OCI-LY7 (cell line): ENCODE data around the gene SIX6. TPM values are rescaled to one million over a fixed set of nuclear protein-coding genes. Genes with fewer than 3 reads are reported as not detected.

Experiments
- BruUV-seq: library from RNA; stranded (reverse); fragments of 400-500 nt; replicated peaks from 2 replicates; lab custom pipeline; 2021; lab: Mats Ljungman, UMichigan
- CTCF ChIA-PET: fragments of 300-600 bp; sonication (Branson Sonifier 250); formaldehyde crosslinking; loops from one replicate; lab custom pipeline; 2022; ENCODE audit warnings: antibody characterized with exemption; ENCODE audit not compliant: unreplicated experiment; lab: Charles Lee
- POLR2A ChIA-PET: fragments of 300-600 bp; sonication (Branson Sonifier 250); formaldehyde crosslinking; loops from one replicate; lab custom pipeline; 2022; ENCODE audit warnings: antibody characterized with exemption; lab: Charles Lee
- DNase-seq: peaks from one replicate; pipeline ENCODE4 v3.0.0-alpha.2; 2015; ENCODE audit warnings: low spot score
- H2AFZ ChIP-seq: fragments of 200-600 bp; sonication (generic), shearing (Covaris generic); 2 replicates; pipeline ENCODE4 v1.6.1; 2014; ENCODE audit warnings: mild to moderate bottlenecking, antibody characterized with exemption, low read length, moderate library complexity
- H3K27ac ChIP-seq: fragments of 200-600 bp; sonication (generic); 2 replicates; pipeline ENCODE4 v1.5.1; 2014; ENCODE audit warnings: mixed run types, low read depth, mild to moderate bottlenecking, moderate library complexity, low read length, inconsistent platforms; ENCODE audit not compliant: poor library complexity, severe bottlenecking
- H3K36me3 ChIP-seq: fragments of 200-600 bp; sonication (generic); 2 replicates; pipeline ENCODE4 v1.6.1; 2014; ENCODE audit warnings: mild to moderate bottlenecking, antibody characterized with exemption, low read length, moderate library complexity, mixed read lengths; ENCODE audit not compliant: insufficient read depth
- H3K4me1 ChIP-seq: fragments of 200-600 bp; sonication (generic); 2 replicates; pipeline ENCODE4 v1.5.1; 2014; ENCODE audit warnings: mild to moderate bottlenecking, low read length; ENCODE audit not compliant: insufficient read depth, poor library complexity, severe bottlenecking
- H3K4me2 ChIP-seq: fragments of 200-600 bp; sonication (generic); 2 replicates; pipeline ENCODE4 v1.6.1; 2014; ENCODE audit warnings: mild to moderate bottlenecking, low read length
- H3K4me3 ChIP-seq: fragments of 200-600 bp; sonication (generic); 2 replicates; pipeline ENCODE4 v1.5.1; 2014; ENCODE audit warnings: mild to moderate bottlenecking, low read depth, low read length; ENCODE audit not compliant: poor library complexity, severe bottlenecking
- H3K79me2 ChIP-seq: fragments of 200-600 bp; sonication (generic); 2 replicates; pipeline ENCODE4 v1.6.1; 2016; ENCODE audit warnings: low read depth, mild to moderate bottlenecking, low read length, moderate library complexity, mixed read lengths; ENCODE audit not compliant: insufficient read depth
- H3K9me2 ChIP-seq: fragments of 200-600 bp; sonication (generic); 2 replicates; pipeline ENCODE4 v1.6.1; 2016; ENCODE audit warnings: mild to moderate bottlenecking, low read length, mixed read lengths; ENCODE audit not compliant: insufficient read depth
- H3K9me3 ChIP-seq: fragments of 200-600 bp; sonication (generic); 2 replicates; pipeline ENCODE4 v1.6.1; 2014; ENCODE audit warnings: mild to moderate bottlenecking, mixed run types, low read length, mixed read lengths
- H4K20me1 ChIP-seq: fragments of 200-600 bp; sonication (generic); 2 replicates; pipeline ENCODE4 v1.6.1; 2014; ENCODE audit warnings: mild to moderate bottlenecking, antibody characterized with exemption, low read length, moderate library complexity, mixed read lengths; ENCODE audit not compliant: insufficient read depth
- EZH2phosphoT487 ChIP-seq: fragments of 200-600 bp; sonication (generic); IDR thresholded peaks from 2 replicates; pipeline ENCODE4 v1.6.1; 2018; ENCODE audit warnings: low read depth, borderline replicate concordance, mild to moderate bottlenecking, mixed run types, antibody characterized with exemption, low read length, moderate library complexity, mixed read lengths
- intact Hi-C: fragments of 100-400 bp; cut with micrococcal nuclease; formaldehyde crosslinking; loops from one replicate; pipeline ENCODE4 v1.10.0; 2022; ENCODE audit not compliant: unreplicated experiment
- total RNA-seq, 2 experiments: library from RNA; depleted of rRNA in 1 of 2; stranded (reverse); fragments of >200 nt in 1 of 2; shearing (Covaris generic) in 1 of 2; gene quantifications; 2 replicates each; pipeline ENCODE4 v1.2.3, GENCODE V29; 2014 to 2022
- TF ChIP-seq, protein P1 (sequence below): fragments of 200-600 bp; sonication (generic); conservative IDR thresholded peaks from 2 replicates; pipeline ENCODE4 v1.5.1; 2014; ENCODE audit warnings: mild to moderate bottlenecking, antibody characterized with exemption, low read length, moderate library complexity, mixed read lengths

SIX6 gene
- total RNA-seq, 2 experiments from 2014 or later = not detected

DNA sequence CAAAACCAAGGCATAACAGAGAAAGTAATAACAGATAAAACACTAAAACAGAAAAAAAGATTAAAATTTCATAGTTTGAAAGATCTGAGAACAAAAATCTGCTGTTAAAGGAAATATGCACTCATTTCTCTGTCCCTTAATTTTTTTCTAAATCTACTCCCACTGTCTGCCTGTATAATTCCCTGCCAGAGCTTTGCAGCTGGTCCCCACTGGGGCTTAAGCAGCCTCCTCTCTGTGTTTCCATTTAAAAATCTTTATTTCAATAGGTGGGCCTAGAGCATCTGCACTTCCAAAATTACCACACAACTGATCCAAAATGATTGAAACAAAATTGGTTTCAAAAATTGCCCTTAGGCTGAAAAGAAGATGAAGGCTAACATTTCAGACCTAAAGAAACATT, 6.4 kb upstream of the SIX6 start:
- Histone ChIP-seq H3K79me2 (no peaks in the 10 kb centered on the region), H4K20me1 (no peaks in the 10 kb centered on the region), H3K4me2 (no peak overlapping the region), H2AFZ (no peak overlapping the region), H3K9me2 (no peaks in the 10 kb centered on the region), H3K9me3 (no peaks in the 10 kb centered on the region), H3K36me3 (no peaks in the 10 kb centered on the region), H3K4me1 (no peaks in the 10 kb centered on the region), H3K4me3 (no peak overlapping the region), H3K27ac (no peak overlapping the region)
- intact Hi-C loops = no loop called here
- no TSS peak for BruUV-seq
- TF ChIP-seq, protein P1, sequence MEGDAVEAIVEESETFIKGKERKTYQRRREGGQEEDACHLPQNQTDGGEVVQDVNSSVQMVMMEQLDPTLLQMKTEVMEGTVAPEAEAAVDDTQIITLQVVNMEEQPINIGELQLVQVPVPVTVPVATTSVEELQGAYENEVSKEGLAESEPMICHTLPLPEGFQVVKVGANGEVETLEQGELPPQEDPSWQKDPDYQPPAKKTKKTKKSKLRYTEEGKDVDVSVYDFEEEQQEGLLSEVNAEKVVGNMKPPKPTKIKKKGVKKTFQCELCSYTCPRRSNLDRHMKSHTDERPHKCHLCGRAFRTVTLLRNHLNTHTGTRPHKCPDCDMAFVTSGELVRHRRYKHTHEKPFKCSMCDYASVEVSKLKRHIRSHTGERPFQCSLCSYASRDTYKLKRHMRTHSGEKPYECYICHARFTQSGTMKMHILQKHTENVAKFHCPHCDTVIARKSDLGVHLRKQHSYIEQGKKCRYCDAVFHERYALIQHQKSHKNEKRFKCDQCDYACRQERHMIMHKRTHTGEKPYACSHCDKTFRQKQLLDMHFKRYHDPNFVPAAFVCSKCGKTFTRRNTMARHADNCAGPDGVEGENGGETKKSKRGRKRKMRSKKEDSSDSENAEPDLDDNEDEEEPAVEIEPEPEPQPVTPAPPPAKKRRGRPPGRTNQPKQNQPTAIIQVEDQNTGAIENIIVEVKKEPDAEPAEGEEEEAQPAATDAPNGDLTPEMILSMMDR = no peak
- no peak for TF ChIP-seq EZH2phosphoT487
- ChIA-PET CTCF (no interaction called here), POLR2A (no interaction called here)
- DNase-seq = no peak

DNA sequence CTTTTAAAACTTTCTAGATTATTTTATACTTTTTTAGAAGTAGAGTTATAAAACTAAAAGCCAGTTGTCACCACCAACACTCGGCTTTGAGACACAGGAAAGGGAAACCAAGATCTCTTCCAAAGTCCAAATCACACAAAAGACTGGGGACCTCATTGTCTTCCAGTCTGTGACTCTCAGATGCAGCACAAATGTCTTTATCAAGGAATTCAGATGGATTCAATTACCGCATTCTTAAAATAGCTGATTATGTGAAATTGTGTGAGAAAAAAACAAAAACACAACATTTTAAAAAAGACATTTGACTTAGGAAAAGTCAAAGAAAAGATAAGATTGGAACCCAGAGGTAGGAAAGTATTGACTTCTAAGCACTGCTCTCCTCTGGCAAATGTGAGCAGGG, 3.5 kb upstream of the SIX6 start:
- BruUV-seq = no TSS peak

DNA sequence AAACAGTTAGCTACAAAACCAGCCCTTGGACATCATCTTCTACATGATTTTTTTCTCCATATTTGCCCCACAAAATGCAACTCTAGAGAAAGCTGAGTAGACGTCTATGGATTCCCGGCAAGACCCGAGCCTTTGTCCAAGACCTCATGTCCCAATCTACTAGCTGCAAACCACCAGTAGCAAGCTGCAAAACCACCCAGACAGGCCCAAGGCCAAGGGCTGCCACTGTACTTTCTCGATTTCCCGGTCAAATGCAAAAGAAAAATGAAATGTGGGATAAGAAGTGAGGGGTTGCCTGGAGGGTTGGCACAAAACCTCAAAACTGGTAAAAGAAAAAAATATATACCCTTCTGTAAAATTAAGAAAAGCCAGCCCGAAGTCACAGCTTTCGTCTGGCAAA, 2.9 kb upstream of the SIX6 start:
- Histone ChIP-seq H3K79me2 (no peaks in the 10 kb centered on the region), H3K27ac (no peak overlapping the region), H3K36me3 (no peaks in the 10 kb centered on the region), H3K9me3 (no peaks in the 10 kb centered on the region), H3K4me3 (no peak overlapping the region), H3K4me1 (no peaks in the 10 kb centered on the region), H4K20me1 (no peaks in the 10 kb centered on the region), H3K4me2 (no peak overlapping the region), H3K9me2 (no peaks in the 10 kb centered on the region), H2AFZ (no peak overlapping the region)
- intact Hi-C loops = no loop called here
- ChIA-PET POLR2A (no interaction called here), CTCF (no interaction called here)
- no peak for TF ChIP-seq EZH2phosphoT487
- TF ChIP-seq, protein P1 = no peak
- DNase-seq = no peak
- BruUV-seq = no TSS peak

More for the DNA sequence above, 3.5 kb upstream of the SIX6 start:
- H3K9me3 ChIP-seq = no peaks in the 10 kb centered on the region
- H3K4me3 ChIP-seq = no peak overlapping the region
- H4K20me1 ChIP-seq = no peaks in the 10 kb centered on the region
- no peaks in the 10 kb centered on the region for H3K36me3 ChIP-seq
- H3K4me1 ChIP-seq = no peaks in the 10 kb centered on the region
- CTCF ChIA-PET = no interaction called here
- POLR2A ChIA-PET = no interaction called here
- DNase-seq = no peak
- H2AFZ ChIP-seq = no peak overlapping the region
- no peak overlapping the region for H3K27ac ChIP-seq
- intact Hi-C loops = no loop called here
- no peak overlapping the region for H3K4me2 ChIP-seq
- no peaks in the 10 kb centered on the region for H3K9me2 ChIP-seq
- TF ChIP-seq EZH2phosphoT487 = peak; percentile 59; the same call in 1 of the 2 replicates
- TF ChIP-seq, protein P1 = no peak
- no peaks in the 10 kb centered on the region for H3K79me2 ChIP-seq
